Body of pancreas (tissue), 4 donors: ENCODE measurements around the gene TIPARP. TPM values are rescaled to one million over a fixed set of nuclear protein-coding genes. Genes with fewer than 3 reads are reported as not detected.

Source experiments
- ATAC-seq: fragments of 150-250 bp; one replicate; pipeline ENCODE4 v1.9.1; 2016
- DNase-seq, 4 donors: peaks; one replicate each; pipeline ENCODE4 v3.0.0-alpha.2; 2019
- H3K27ac ChIP-seq, 4 donors: fragments of 200-600 bp; sonication (generic); 1 replicate in 3 of 4; 2 replicates in 1 of 4; pipeline versions ENCODE4 v1.5.1 to v1.6.1; 2016 to 2019; ENCODE audit warnings: mild to moderate bottlenecking in 1 of 4, mixed read lengths in 1 of 4, moderate library complexity in 1 of 4
- H3K27me3 ChIP-seq, 2 donors: fragments of 200-600 bp; sonication (generic); one replicate each; pipeline ENCODE4 v1.6.0; 2016; ENCODE audit warnings: mild to moderate bottlenecking in 1 of 2
- H3K36me3 ChIP-seq, 2 donors: fragments of 200-600 bp; sonication (generic); replicated peaks in 1 of 2; 2 replicates each; pipeline ENCODE4 v1.5.1; 2016; ENCODE audit warnings: low read depth in 2 of 2; ENCODE audit not compliant: insufficient read depth in 1 of 2
- H3K4me1 ChIP-seq: fragments of 200-600 bp; sonication (generic); one replicate; pipeline ENCODE4 v1.6.0; 2016
- H3K4me3 ChIP-seq, 2 donors: fragments of 200-600 bp; sonication (generic); 1 replicate in 1 of 2; 2 replicates in 1 of 2; pipeline ENCODE4 v1.5.1; 2016 to 2019
- H3K9me3 ChIP-seq, 3 donors: fragments of 200-600 bp; sonication (generic); 1 replicate in 2 of 3; 2 replicates in 1 of 3; pipeline ENCODE4 v1.5.1; 2016
- POLR2A ChIP-seq, 3 donors: fragments of 450-650 bp; IDR thresholded peaks; one replicate each; pipeline ENCODE4 v1.6.1; 2016; ENCODE audit warnings: antibody characterized with exemption in 3 of 3, mild to moderate bottlenecking in 2 of 3
- WGBS, 2 donors: methylation state at CpG; one replicate each; pipeline ENCODE4 v1.1.5; 2017; 5-methylcytosine and 5-hydroxymethylcytosine counted together
- intact Hi-C: fragments of 100-400 bp; cut with DNase I; formaldehyde crosslinking; loops from one replicate; pipeline ENCODE4 v1.15.1; 2023
- total RNA-seq, 2 donors: library from RNA; depleted of rRNA; stranded (reverse); fragments of >200 nt; gene quantifications; one replicate each; pipeline ENCODE4 v1.1.0, GENCODE V29; 2016
- TF ChIP-seq, protein P1 (sequence below), 7 experiments: fragments of 450-650 bp in 4 of 7; fragments of 200-600 bp in 3 of 7; sonication (generic) in 3 of 7; IDR thresholded peaks; one replicate each; pipeline ENCODE4 v1.5.1; 2016 to 2019; ENCODE audit warnings: antibody characterized with exemption in 7 of 7

Gene TIPARP
- total RNA-seq, 2 donors from 2014 or later, result 12.5 to 13.2 TPM

DNA sequence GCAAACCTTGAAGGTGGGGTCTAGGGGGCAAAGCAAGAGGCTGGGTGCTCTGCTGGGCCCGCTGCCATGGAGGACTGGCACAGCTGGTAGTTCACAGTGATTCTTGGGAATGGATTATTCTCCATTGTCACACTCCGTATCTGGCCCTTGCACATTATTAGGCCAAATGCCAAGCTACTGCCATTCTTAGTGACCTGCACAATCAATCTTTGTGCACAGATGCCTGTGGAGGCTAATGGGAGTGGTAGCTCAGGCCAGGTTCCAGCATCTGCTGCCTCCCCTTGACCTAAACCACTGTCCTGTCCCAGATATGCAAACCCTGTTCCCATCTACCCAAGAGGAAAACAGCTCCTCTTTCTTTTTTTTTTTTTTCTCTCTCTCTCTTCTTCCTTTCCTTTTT lies 67.5 kb downstream of the TIPARP start:
- H3K4me1 ChIP-seq, result no peaks in the 10 kb centered on the region
- no peak for ATAC-seq
- DNase-seq, result no peak
- TF ChIP-seq POLR2A (IDR thresholded peaks at IDR 0.05), result no peak
- TF ChIP-seq, protein P1, sequence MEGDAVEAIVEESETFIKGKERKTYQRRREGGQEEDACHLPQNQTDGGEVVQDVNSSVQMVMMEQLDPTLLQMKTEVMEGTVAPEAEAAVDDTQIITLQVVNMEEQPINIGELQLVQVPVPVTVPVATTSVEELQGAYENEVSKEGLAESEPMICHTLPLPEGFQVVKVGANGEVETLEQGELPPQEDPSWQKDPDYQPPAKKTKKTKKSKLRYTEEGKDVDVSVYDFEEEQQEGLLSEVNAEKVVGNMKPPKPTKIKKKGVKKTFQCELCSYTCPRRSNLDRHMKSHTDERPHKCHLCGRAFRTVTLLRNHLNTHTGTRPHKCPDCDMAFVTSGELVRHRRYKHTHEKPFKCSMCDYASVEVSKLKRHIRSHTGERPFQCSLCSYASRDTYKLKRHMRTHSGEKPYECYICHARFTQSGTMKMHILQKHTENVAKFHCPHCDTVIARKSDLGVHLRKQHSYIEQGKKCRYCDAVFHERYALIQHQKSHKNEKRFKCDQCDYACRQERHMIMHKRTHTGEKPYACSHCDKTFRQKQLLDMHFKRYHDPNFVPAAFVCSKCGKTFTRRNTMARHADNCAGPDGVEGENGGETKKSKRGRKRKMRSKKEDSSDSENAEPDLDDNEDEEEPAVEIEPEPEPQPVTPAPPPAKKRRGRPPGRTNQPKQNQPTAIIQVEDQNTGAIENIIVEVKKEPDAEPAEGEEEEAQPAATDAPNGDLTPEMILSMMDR (IDR thresholded peaks at IDR 0.05), result no peak
- intact Hi-C loops, result no loop called here
- no peak overlapping the region for H3K4me3 ChIP-seq
- no peak overlapping the region for H3K27ac ChIP-seq
- H3K27me3 ChIP-seq, result no peaks in the 10 kb centered on the region
- 68 to 80% methylated on average over 2 of the region's 2 CpGs for WGBS, 2 donors
- H3K9me3 ChIP-seq, result no peaks in the 10 kb centered on the region
- H3K36me3 ChIP-seq, result no peaks in the 10 kb centered on the region

DNA sequence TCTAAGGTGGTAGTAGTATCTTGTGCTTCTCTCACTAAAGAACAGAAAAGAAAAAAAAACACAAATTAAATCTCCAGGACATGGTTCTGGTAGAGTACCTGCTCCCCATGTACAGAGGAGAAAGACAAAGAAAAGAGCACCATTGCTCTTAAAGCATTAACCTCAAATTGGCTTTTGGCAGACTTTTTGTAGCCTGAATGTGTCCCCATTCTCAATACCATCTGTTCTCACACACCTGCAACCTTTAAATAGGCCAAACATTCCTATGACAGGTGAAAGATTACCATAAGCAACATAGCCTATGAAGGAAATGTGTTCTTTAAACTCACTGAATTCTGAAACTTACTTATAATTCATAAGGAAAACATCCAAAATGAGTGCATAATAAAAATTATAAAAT lies 68.0 kb downstream of the TIPARP start:
- TF ChIP-seq, protein P1 (IDR thresholded peaks at IDR 0.05), result no peak
- no peak for TF ChIP-seq POLR2A (IDR thresholded peaks at IDR 0.05)
- DNase-seq, result no peak
- intact Hi-C loops, result no loop called here
- H3K27ac ChIP-seq, result no peak overlapping the region
- no peak overlapping the region for H3K4me3 ChIP-seq
- H3K36me3 ChIP-seq, result no peaks in the 10 kb centered on the region
- no peaks in the 10 kb centered on the region for H3K27me3 ChIP-seq
- no peaks in the 10 kb centered on the region for H3K4me1 ChIP-seq
- no peak for ATAC-seq
- no peaks in the 10 kb centered on the region for H3K9me3 ChIP-seq

DNA sequence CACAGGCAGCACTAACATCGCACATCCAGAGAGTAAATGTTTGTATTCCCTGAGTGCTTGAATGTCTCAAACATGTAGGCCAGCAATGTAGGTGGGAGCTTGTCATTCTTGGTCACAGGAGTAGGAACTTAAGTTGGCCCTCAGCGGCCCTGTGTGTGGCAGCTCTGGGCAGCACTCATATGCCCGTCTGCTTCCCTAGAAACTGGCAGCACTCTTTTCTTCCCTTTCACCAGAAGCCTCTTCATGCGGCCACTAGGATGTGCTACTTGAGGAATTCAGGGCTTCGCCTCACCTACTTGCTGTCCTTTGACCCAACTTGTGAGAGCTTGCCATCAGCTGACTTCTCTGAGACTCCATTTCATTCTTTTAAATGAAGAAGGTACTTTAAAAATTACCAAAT lies 69.5 kb downstream of the TIPARP start:
- Histone ChIP-seq H3K4me3 (no peak overlapping the region), H3K36me3 (no peaks in the 10 kb centered on the region), H3K9me3 (no peaks in the 10 kb centered on the region), H3K4me1 (no peaks in the 10 kb centered on the region), H3K27me3 (no peaks in the 10 kb centered on the region), H3K27ac (no peak overlapping the region)
- 85 to 96% methylated on average over 5 of the region's 5 CpGs for WGBS, 2 donors
- intact Hi-C loops, result no loop called here
- no peak for DNase-seq
- TF ChIP-seq POLR2A (IDR thresholded peaks at IDR 0.05), result no peak
- TF ChIP-seq, protein P1 (IDR thresholded peaks at IDR 0.05), result no peak
- ATAC-seq, result no peak

DNA sequence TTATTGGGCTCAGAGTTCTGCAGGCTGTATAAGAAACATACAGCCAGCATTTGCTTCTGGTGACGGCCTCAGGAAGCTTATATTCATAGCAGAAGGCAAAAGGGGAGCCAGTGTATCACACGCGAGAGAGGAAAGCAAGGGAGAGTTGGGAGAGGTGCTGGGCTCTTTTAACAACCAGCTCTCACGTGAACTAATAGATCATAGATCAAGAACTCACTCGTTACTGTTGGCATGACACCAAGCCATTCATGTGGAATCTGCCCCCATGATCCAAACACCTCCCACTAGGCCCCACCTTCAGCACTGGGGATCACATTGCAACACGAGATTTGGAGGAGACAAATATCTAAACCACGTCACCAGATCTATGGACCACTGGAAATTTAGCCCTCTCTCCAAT lies 70.2 kb downstream of the TIPARP start:
- Histone ChIP-seq H3K36me3 (no peaks in the 10 kb centered on the region), H3K27ac (no peak overlapping the region), H3K4me3 (no peak overlapping the region), H3K9me3 (no peaks in the 10 kb centered on the region), H3K4me1 (no peaks in the 10 kb centered on the region), H3K27me3 (no peaks in the 10 kb centered on the region)
- 82 to 83% methylated on average over 7 of the region's 7 CpGs for WGBS, 2 donors
- intact Hi-C loops, result no loop called here
- DNase-seq, result no peak
- no peak for ATAC-seq
- TF ChIP-seq, protein P1 (IDR thresholded peaks at IDR 0.05), result no peak
- TF ChIP-seq POLR2A (IDR thresholded peaks at IDR 0.05), result no peak

DNA sequence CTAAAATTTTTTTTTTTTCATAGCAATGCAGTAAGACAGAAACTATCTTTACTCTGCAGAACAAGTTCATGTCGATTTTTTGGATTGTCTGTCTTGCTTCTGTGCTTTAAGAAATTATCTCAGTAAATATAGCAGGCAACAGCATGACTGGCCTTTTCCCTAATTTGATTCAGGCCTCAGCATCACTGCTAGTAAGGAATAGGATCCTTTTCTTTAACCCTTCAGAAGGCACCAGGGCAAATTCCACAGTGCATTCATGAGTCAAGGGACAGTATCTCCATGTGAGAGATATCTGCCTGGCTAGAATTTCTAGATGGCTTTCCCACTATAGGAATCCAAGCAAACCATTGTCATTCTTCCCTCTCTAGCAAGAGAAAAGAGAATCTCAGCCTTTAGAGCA lies 71.4 kb downstream of the TIPARP start:
- ATAC-seq, result no peak
- no peak overlapping the region for H3K4me3 ChIP-seq
- no peak overlapping the region for H3K27ac ChIP-seq
- 79 to 92% methylated on average over 1 of the region's 1 CpG for WGBS, 2 donors
- no peaks in the 10 kb centered on the region for H3K27me3 ChIP-seq
- no peaks in the 10 kb centered on the region for H3K4me1 ChIP-seq
- H3K36me3 ChIP-seq, result no peaks in the 10 kb centered on the region
- TF ChIP-seq, protein P1 (IDR thresholded peaks at IDR 0.05), result no peak
- TF ChIP-seq POLR2A (IDR thresholded peaks at IDR 0.05), result no peak
- H3K9me3 ChIP-seq, result no peaks in the 10 kb centered on the region
- intact Hi-C loops, result no loop called here
- no peak for DNase-seq
